Testis (tissue), 3 donors: ENCODE measurements around the gene IP6K1. TPM values are rescaled to one million over a fixed set of nuclear protein-coding genes. Genes with fewer than 3 reads are reported as not detected.
A peak's percentile ranks its signal among the peaks of the same experiment; 100 is the strongest.
"Not testable (repeated sequence)": the region's sequence is repeated elsewhere in the genome, so short reads cannot be mapped to it uniquely, and the experiment has no call there.

Experiments used
- DNase-seq: peaks from one replicate; pipeline ENCODE4 v3.0.0-alpha.2; 2019
- H3K27ac ChIP-seq, 2 donors: fragments of 200-600 bp; sonication (generic); one replicate each; pipeline ENCODE4 v1.5.1; 2019
- H3K27me3 ChIP-seq: fragments of 200-600 bp; sonication (generic); one replicate; pipeline ENCODE4 v1.5.1; 2019
- H3K36me3 ChIP-seq: fragments of 200-600 bp; sonication (generic); one replicate; pipeline ENCODE4 v1.5.1; 2017; ENCODE audit warnings: low read depth; ENCODE audit errors: missing control alignments
- H3K4me1 ChIP-seq: fragments of 200-600 bp; sonication (generic); one replicate; pipeline ENCODE4 v1.5.1; 2019
- H3K4me3 ChIP-seq, 2 donors: fragments of 200-600 bp; sonication (generic); one replicate each; pipeline ENCODE4 v1.5.1; 2017 to 2019
- H3K9me3 ChIP-seq: fragments of 200-600 bp; sonication (generic); one replicate; pipeline ENCODE4 v1.5.1; 2017
- POLR2A ChIP-seq: fragments of 450-650 bp; IDR thresholded peaks from one replicate; pipeline ENCODE4 v1.6.1; 2017; ENCODE audit warnings: antibody characterized with exemption, mild to moderate bottlenecking, moderate library complexity
- WGBS, 2 donors: methylation state at CpG; one replicate each; pipeline ENCODE4 v1.1.5; 2018; 5-methylcytosine and 5-hydroxymethylcytosine counted together
- intact Hi-C: fragments of 100-400 bp; cut with DNase I; formaldehyde crosslinking; loops from one replicate; pipeline ENCODE4 v1.15.1; 2023; ENCODE audit warnings: low total_unique reads
- polyA plus RNA-seq: library from polyadenylated mRNA; stranded (reverse); fragments of 350-450 nt; fragmentation: Illumina TruSeq; extraction: RNeasy Lipid Tissue Mini Kit (QIAGEN cat#74804); gene quantifications from one replicate; pipeline ENCODE4 v1.2.3, GENCODE V29; 2014; ENCODE audit warnings: low read depth, low replicate concordance; ENCODE audit not compliant: insufficient read depth
- total RNA-seq, 2 donors: library from RNA; depleted of rRNA; stranded (reverse); fragments of >200 nt; gene quantifications; one replicate each; pipeline ENCODE4 v1.2.3, GENCODE V29; 2016
- TF ChIP-seq, protein P1 (sequence below), 3 experiments: fragments of 450-650 bp in 2 of 3; fragments of 200-600 bp in 1 of 3; sonication (generic) in 1 of 3; IDR thresholded peaks; one replicate each; pipeline ENCODE4 v1.5.1; 2016 to 2019; ENCODE audit warnings: antibody characterized with exemption in 3 of 3, mild to moderate bottlenecking in 2 of 3, moderate library complexity in 1 of 3

IP6K1 gene
- total and polyA plus RNA-seq, 3 donors from 2014 or later, result 96.0 to 134 (median 97.4) TPM

DNA sequence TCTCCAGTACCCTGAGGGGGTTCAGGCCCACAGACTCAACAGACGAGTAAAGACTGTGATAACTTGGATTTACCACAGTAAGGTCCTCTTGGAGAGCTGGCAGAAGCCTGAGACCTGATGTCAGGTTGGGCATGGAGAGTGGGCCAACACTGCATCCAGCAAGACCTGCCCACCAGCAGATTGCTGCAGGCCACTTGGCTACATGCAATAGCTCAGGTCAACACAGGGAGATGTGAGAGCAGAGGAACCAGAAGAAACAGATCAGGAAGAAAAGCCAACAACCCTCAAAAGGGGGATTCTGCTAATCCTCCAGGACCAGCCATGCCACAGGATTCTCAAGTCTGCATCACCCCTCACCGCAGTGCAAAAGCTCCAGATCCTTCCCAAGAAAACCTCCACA lies 1.7 kb upstream of the IP6K1 start:
- no peaks in the 10 kb centered on the region for H3K36me3 ChIP-seq
- no peak overlapping the region for H3K4me3 ChIP-seq
- intact Hi-C loops, result no loop called here
- H3K4me1 ChIP-seq, result peaks cover 33% of the 10 kb centered on the region
- no peaks in the 10 kb centered on the region for H3K9me3 ChIP-seq
- H3K27ac ChIP-seq, result no peak overlapping the region
- DNase-seq, result no peak
- no peaks in the 10 kb centered on the region for H3K27me3 ChIP-seq
- TF ChIP-seq, protein P1, sequence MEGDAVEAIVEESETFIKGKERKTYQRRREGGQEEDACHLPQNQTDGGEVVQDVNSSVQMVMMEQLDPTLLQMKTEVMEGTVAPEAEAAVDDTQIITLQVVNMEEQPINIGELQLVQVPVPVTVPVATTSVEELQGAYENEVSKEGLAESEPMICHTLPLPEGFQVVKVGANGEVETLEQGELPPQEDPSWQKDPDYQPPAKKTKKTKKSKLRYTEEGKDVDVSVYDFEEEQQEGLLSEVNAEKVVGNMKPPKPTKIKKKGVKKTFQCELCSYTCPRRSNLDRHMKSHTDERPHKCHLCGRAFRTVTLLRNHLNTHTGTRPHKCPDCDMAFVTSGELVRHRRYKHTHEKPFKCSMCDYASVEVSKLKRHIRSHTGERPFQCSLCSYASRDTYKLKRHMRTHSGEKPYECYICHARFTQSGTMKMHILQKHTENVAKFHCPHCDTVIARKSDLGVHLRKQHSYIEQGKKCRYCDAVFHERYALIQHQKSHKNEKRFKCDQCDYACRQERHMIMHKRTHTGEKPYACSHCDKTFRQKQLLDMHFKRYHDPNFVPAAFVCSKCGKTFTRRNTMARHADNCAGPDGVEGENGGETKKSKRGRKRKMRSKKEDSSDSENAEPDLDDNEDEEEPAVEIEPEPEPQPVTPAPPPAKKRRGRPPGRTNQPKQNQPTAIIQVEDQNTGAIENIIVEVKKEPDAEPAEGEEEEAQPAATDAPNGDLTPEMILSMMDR (IDR thresholded peaks at IDR 0.05), result no peak
- no peak for TF ChIP-seq POLR2A
- 93 to 100% methylated on average over 2 of the region's 2 CpGs for WGBS, 2 donors

DNA sequence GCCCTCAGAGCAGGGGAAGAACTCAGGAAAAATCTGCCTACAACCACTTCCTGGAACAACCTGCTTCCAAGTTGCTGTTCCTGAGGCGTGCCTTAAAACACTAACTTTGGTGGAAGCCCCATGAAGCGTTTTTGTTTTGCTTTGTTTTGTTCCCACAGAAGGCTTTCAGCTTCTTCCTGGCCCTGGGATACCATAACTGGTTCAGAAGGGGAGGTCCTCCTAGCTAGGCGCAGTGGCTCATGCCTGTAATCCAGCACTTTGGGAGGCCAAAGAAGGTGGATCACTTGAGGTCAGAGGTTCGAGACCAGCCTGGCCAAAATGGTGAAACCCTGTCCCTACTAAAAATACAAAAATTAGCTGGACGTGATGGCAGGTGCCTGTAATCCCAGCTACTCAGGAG lies 1.2 kb upstream of the IP6K1 start:
- no peaks in the 10 kb centered on the region for H3K36me3 ChIP-seq
- no peaks in the 10 kb centered on the region for H3K9me3 ChIP-seq
- WGBS, 2 donors, result 56 to 82% methylated on average over 4 to 5 of the region's 5 CpGs
- peaks cover 33% of the 10 kb centered on the region for H3K4me1 ChIP-seq
- TF ChIP-seq, protein P1 (IDR thresholded peaks at IDR 0.05), result no peak
- TF ChIP-seq POLR2A, result no peak
- H3K4me3 ChIP-seq, result no peak overlapping the region
- H3K27me3 ChIP-seq, result no peaks in the 10 kb centered on the region
- DNase-seq, result no peak
- H3K27ac ChIP-seq, result peak overlapping the region; percentile 99
- intact Hi-C loops, result no loop called here

DNA sequence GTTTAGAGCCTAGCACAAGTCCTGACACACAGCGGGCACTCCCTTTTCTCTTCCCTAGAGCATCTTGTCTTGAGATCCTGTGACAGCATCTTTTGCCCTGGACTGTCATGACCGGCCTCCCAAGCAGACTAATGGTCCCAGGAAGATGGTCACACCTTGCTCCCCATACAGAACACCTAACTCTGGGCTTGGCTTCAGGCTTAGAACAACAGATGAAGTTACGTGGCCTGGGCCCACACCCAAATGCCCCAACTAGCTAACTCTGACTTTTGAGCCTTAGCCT lies 781 bp upstream of the IP6K1 start:
- intact Hi-C loops, result no loop called here
- H3K36me3 ChIP-seq, result no peaks in the 10 kb centered on the region
- H3K9me3 ChIP-seq, result no peaks in the 10 kb centered on the region
- H3K27ac ChIP-seq, result peak overlapping the region; percentile 99
- H3K27me3 ChIP-seq, result no peaks in the 10 kb centered on the region
- peak overlapping the region; percentile 93 to 96 for H3K4me3 ChIP-seq
- TF ChIP-seq, protein P1 (IDR thresholded peaks at IDR 0.05), result no peak
- TF ChIP-seq POLR2A, result no peak
- 47 to 54% methylated on average over 3 of the region's 3 CpGs for WGBS, 2 donors
- peak; percentile 65 for DNase-seq
- peaks cover 32% of the 10 kb centered on the region for H3K4me1 ChIP-seq

DNA sequence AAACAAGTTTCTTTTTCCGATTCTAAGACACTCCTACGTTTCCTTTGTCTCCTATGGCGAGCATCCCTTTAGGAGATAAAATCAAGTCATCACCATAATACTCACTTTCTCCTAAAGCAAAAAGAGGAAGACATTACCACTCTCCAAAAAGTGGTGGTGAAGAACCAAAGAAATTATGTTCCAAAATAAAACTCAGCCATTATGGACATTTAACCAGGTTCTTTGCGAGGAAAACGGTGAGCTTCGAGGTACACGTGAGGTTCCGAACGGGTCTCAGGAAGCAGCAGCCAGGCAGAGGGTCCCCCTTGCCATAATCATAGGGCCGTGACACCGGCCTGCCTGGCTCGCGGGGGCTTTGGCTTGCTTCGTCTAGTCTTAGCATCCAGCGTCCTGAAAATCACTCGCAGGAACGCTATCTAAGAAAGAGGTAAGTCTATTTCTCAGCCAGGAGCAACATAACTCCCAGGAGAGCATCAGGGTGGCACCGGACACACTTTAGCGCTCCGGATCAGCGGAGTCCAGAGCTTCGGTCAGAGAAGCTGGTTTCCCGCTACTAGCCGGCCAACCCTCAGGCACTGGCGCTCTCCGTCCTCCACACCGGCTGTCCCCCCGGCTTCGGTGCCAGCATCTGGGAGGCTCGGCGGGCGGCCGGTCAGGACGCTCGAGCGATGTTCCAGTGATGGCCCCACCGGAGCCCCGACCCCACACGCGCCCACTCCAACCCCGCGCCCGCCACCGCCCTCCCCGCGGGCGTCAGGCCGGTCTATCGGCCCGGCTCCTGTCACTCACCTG lies 581 bp downstream of the IP6K1 start:
- 0 to 1% methylated on average over 44 to 50 of the region's 50 CpGs for WGBS, 2 donors
- Histone ChIP-seq H3K27me3 (no peaks in the 10 kb centered on the region), H3K4me1 (peaks cover 35% of the 10 kb centered on the region), H3K27ac (peak overlapping the region; percentile 99), H3K4me3 (peak overlapping the region; percentile 93 to 96), H3K36me3 (no peaks in the 10 kb centered on the region), H3K9me3 (no peaks in the 10 kb centered on the region)
- intact Hi-C loops, result no loop called here
- peak; percentile 64 for DNase-seq
- TF ChIP-seq POLR2A, result no peak
- TF ChIP-seq, protein P1 (IDR thresholded peaks at IDR 0.05), result no peak

DNA sequence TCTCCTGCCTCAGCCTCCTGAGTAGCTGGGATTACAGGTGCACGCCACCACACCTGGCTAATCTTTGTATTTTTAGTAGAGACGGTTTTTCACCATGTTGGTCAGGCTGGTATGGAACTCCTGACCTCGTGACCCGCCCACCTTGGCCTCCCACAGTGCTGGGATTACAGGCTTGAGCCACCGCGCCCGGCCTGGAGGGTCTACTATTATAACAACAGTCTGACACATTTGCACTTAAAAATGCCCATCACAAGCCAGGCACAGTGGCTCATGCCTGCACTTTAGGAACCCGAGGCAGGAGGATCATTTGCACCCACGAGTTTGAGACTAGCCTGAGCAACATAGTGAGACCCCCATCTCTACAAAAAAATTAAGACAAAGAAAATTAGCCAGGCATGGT lies 4.1 kb downstream of the IP6K1 start:
- DNase-seq, H3K27ac ChIP-seq, H3K27me3 ChIP-seq, H3K9me3 ChIP-seq, H3K4me3 ChIP-seq, intact Hi-C loops, H3K36me3 ChIP-seq: not testable (repeated sequence)
- H3K4me1 ChIP-seq, result peaks cover 42% of the 10 kb centered on the region
- 87% methylated on average over 9 of the region's 9 CpGs for WGBS, 2 donors
